GM19452 (cell line): Measurements from ENCODE around the gene GSG1L.

ENCODE experiments used
- ATAC-seq: cut with Tn5 transposase; IDR thresholded peaks from one replicate; pipeline ENCODE4 v1.9.1; 2021; ENCODE audit not compliant: unreplicated experiment

GSG1L gene

DNA sequence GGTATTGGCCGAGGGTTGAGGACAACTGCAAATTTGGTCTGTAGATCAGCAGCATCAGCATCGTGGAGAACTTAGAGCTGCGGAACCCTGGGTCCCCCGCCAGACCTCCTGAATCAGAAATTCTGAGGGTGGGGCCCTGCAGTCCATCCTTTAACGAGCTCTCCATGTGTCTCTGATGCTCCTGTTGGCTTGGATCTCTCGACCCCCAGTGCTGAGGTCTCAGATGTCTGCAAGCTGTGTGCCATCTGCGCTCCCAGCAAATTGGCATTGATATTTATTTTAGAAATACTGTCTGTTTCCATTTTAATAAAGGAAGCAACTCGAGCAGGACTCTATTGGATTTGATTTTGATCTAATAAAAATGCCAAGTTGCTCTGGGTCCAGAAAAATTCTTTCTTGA, 263.6 kb downstream of the GSG1L start:
- ATAC-seq, result no peak

- ATAC-seq, result no peak
Observed at GRCh38 chr16:27798241-27798640, 265.3 kb downstream of the GSG1L start.

DNA sequence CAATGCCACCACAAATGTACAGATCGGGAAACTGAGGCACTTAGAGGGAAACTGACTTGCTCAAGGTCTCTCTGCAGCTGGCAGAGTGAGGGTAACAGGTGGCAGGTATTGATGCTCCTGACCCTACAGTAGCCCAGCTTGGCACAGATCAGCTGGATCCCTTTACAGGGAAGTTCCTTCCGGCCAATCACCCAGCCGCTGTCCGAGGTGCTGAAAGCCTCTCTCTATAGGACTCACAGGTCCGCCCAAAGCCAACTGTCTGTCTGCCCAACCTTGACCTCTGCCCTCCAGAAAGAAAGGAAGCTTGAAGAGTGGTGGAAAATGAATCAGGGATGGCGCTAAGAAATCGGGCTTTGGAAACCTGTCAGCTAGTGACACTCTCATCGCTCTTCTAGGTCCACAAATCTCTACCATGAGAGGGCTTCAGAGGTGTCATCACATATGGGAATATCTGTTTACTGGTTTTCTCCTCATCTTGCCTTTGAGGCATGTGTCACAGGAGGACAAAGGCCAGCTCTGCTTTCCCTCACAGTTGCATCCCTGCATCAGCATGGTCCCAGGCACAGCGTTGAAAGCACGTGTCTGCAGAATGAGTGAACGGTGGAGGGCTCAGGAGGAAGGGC, 267.4 kb downstream of the GSG1L start:
- no peak for ATAC-seq

DNA sequence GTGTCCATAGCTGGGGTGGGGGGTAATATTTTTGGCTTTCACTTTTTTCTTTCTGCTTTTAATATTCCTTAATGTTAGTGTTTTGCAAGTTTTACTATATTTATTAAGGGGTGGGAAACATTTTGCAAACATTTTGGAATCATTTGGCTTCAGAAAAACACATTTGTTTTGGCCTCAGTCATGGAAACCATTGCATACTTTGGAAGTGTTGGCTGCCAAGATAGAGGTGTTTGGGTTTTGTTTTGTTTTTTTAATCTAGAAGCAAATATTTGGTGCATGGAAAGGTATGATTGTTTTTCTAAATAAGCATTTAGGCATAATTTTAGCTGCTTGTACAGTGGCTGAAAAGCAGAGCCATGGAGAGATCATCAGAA, 270.3 kb downstream of the GSG1L start:
- ATAC-seq, result no peak

GRCh38 chr16:27792486-27793248, 270.8 kb downstream of the GSG1L start:
- no peak for ATAC-seq

DNA sequence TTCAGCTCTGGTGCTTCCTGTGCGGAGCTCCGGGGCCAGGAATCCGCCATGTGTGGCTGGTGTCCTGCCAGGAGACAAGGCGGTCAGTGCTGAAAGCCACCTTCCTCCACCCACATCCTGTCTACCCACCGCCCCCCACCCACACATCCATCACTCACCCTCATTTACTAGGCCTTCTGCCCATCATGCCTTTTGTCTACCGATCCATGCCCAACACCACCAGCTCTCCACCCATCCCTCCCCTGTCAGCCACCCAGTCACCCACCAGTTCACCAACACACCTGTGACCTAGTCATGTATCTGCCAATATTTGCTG, 272.2 kb downstream of the GSG1L start:
- ATAC-seq, result no peak

GRCh38 chr16:27790546-27791403, 272.7 kb downstream of the GSG1L start:
- ATAC-seq, result no peak

DNA sequence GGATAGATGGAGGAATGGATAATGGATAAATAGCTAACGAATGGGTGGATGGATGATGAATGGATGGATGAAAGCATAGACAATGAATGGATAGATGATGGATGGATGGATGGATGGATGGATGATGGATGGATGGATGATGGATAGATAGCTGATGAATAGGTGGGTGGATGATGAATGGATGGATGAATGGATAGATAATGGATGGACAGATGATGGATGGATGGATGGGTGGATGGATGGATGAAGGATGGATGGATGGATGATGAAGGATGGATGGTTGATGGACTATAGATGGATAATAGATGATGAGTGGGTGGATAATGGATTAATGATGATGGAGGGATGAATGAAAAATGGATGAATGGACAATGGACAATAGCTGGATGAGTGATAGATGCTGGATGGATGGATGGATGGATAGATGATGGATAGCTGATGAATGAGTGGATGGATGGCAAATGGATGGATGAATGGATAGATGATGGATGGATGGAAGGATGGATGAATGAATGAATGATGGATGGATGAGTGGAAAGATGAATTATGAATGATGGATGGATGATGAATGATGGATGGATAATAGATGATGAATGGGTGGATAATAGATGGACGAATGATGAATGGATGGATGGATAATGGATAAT, 273.8 kb downstream of the GSG1L start:
- no peak for ATAC-seq

DNA sequence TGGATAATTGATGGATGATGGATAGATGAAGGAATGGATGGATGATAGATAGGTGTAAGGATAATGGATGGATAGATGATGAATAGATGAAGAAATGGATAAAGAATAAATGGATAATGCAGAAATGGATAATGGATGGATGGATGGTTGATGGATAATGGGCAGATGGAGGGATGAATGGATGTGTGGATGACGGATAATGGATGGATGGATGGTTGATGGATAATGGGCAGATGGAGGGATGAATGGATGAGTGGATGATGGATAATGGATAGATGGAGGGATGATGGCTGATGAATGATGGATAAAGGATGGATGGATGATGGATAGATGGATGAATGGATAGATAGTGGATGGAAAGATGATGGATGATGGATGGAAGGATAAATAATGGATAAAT, 274.4 kb downstream of the GSG1L start:
- ATAC-seq, result no peak

GRCh38 chr16:27787665-27788064, 275.8 kb downstream of the GSG1L start:
- no peak for ATAC-seq

DNA sequence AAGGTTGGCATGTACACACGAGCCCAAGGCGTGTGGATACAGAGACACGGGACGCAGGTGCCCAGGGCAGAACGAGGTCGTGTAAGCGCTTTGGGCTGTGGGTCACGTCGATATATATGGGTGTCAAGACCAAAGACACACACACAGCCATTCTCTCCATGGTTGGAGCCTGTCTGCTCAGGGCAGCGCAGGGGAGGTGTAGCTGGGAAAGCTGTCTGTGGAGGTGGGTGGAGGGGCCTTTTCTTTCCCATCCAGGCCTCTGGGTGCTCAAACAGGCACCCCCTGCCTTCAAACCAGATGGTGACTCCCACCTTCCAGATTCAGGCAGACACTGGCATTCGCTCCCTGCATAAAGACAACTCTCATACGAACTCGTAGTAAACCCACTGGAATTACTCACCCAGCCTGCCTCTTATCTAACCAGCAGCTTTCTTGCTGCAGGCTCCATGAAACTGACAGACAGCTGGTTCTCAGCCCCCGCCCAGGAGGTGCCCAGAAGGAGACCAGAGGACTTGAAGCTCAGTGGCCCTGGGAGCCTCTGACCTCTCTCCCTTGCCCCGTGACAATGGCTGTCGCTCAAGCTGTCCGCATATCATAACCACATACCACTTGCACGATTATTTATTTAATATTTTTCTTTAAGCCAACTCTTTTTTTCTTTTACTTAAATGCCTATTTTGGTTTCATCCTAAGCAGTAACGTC, 276.4 kb downstream of the GSG1L start:
- no peak for ATAC-seq

DNA sequence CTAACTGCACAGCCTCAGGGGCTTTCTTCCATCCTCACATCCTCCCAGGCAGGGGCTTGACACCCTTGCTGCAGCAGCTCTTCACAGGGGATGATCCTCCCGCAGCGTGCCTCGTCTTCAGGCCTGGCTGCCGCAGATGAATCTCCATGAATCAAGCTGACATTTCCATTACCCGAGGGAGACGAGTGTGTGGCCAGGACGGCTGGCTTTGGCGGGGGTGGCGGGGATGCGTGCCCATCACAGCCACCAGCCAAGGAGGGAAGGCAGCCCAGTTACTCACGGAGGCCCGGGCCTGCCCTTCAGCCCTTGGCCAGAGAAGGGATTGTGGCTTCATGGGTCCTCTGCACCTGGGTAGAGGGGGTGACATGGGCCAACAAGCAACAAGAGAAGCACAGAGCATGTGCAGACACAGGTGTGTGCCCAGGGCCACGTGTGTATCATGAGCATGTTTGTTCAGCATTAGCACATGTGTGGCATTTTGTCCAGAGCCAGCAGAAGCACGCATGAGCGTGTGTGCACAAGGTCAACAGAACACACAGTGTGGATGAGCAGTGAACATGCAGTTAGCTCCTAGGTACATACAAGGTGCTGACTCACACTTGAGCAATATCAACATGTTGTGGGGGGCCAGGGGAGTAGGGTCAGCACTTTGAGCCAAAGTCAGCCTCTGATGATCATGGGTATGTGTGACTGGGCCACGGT, 277.1 kb downstream of the GSG1L start:
- ATAC-seq, result no peak

DNA sequence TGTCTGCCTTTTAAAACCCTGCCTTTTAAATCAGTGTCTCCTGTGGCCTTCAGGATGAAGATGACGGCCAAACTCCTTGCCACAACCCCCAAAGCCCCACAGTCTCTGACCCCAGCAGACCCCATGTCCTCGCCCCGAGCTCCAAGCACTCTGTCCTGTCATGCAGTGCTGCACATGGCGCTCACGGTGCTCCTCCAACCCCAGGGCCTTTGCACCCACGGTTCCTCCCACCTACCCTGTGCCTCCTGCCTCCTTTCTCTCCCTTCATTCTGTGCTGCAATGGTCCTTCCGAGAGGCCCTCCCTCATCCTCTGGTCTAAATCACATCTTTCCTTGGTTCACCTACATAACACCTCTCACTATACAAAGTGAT, 278.2 kb downstream of the GSG1L start:
- no peak for ATAC-seq

DNA sequence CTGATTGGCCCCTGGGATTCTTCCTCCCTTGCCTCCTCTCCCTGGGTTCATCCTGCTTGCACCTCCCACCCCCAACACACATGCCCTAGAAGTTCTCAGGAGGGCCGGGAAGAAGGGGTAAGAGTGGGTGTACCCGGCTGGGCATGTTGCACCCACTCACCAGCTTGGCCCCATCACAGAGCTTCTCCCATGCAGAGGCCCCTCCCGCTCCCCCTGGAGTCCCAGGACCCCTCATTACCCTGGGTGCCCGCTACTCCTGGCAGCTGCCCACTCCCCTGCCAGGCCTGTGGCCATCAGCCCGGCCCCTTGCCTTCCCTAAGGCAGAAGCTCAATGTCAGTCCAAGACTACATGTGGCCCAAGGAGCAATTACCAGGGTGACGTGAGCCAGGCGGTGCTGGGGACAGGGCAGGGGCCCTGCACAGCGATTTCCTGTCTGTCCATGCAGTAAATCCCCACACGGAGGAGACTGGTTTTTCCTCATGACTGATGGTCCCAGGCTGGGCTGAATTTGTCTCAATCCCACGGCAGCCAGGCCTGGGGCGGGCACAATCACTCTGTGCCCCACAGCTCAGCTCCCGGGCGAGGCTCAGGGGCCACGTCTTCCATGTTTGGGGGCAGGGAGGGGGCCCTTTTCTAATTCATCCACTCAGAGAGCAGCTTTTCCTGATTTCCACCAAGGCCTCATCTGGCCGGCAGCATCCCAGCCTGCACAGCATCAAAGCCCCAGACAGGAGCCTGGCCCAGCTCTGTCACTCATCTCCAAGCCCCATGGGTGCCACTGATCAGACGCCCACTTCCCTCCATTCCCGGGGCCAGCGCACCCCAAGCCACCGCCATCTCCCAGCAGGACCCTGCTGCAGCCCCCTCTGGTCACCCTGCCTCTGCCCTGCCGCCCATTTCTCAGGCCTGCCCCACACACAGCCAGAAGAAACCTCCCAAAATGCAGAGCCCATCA, 278.9 kb downstream of the GSG1L start:
- no peak for ATAC-seq

GRCh38 chr16:27781981-27782880, 281.3 kb downstream of the GSG1L start:
- ATAC-seq, result no peak

- ATAC-seq, result no peak
Observed at GRCh38 chr16:27781195-27781524, 282.4 kb downstream of the GSG1L start.

DNA sequence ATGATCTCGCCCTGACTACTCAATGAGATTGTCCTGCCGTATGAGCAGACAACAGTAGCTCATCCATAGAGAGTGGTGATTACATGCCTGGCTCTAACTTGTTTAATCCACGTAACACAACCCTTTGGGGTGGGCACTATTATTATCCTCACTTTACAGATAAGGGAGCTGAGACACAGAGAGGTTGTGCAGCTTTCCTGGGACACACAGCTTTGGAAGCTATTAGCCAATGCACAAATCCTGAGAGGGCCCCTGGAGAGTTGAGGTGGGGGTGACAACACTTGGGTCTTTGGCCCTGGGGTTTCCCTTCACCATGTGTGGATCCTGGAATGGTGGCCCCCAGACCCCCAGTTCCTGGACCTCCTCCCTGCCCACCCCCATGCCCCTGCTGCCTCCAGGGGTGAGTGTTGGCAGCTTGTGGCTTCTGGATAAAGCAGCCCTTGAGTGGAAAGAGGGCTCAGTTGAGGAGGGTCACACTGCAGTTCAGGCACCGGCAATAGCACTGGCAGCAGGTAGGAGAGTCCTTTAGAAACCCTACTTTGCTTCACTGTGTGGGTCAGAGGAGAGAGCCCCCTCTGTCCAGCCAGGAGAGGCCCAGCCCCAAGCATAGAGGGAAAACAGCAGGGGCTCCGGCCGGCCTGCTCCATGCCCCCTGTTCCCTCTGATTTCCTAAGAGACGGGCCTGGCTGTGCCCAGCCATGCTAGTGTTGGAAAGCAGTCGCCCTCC, 282.9 kb downstream of the GSG1L start:
- no peak for ATAC-seq

- ATAC-seq, result no peak
Observed at GRCh38 chr16:27779641-27780164, 283.8 kb downstream of the GSG1L start.
